Parathyroid adenoma (tissue), 2 donors: Measurements from ENCODE around the gene EEF1AKMT4.
A peak's percentile ranks its signal among the peaks of the same experiment; 100 is the strongest.

Experiments
- H2AFZ ChIP-seq: fragments of 300-600 bp; sonication (generic); one replicate; pipeline ENCODE4 v1.7.0; 2017; ENCODE audit warnings: antibody characterized with exemption, mild to moderate bottlenecking
- H3K27ac ChIP-seq: fragments of 300-600 bp; sonication (generic); one replicate; pipeline ENCODE4 v1.7.0; 2017
- H3K27me3 ChIP-seq: fragments of 300-600 bp; sonication (generic); one replicate; pipeline ENCODE4 v1.7.0; 2017; ENCODE audit warnings: low read length; ENCODE audit not compliant: control insufficient read depth, insufficient read depth
- H3K36me3 ChIP-seq: fragments of 300-600 bp; sonication (generic); one replicate; pipeline ENCODE4 v1.7.0; 2017; ENCODE audit warnings: low read length; ENCODE audit not compliant: control insufficient read depth, insufficient read depth
- H3K4me1 ChIP-seq: fragments of 300-600 bp; sonication (generic); one replicate; pipeline ENCODE4 v1.7.0; 2017; ENCODE audit warnings: control low read depth
- H3K4me2 ChIP-seq: fragments of 300-600 bp; sonication (generic); one replicate; pipeline ENCODE4 v1.7.0; 2017; ENCODE audit warnings: low read length
- H3K4me3 ChIP-seq: fragments of 300-600 bp; sonication (generic); one replicate; pipeline ENCODE4 v1.7.0; 2017; ENCODE audit warnings: low read depth, low read length
- H3K79me2 ChIP-seq: fragments of 300-600 bp; sonication (generic); one replicate; pipeline ENCODE4 v1.7.0; 2017; ENCODE audit warnings: control low read depth
- H3K9ac ChIP-seq: fragments of 300-600 bp; sonication (generic); one replicate; pipeline ENCODE4 v1.7.0; 2017; ENCODE audit warnings: mild to moderate bottlenecking
- H3K9me3 ChIP-seq: fragments of 300-600 bp; sonication (generic); one replicate; pipeline ENCODE4 v1.7.0; 2017; ENCODE audit warnings: low read length; ENCODE audit not compliant: control insufficient read depth
- TF ChIP-seq, protein P1 (sequence below): fragments of 300-600 bp; sonication (generic); IDR thresholded peaks from one replicate; pipeline ENCODE4 v1.7.0; 2017; ENCODE audit warnings: antibody characterized with exemption, mild to moderate bottlenecking
- donor health status: primary hyperparathyroidism.

EEF1AKMT4 gene

GRCh38 chr3:184227481-184227935 is 22.0 kb upstream of the EEF1AKMT4 start:
- H2AFZ ChIP-seq = no peak overlapping the region
- TF ChIP-seq, protein P1, sequence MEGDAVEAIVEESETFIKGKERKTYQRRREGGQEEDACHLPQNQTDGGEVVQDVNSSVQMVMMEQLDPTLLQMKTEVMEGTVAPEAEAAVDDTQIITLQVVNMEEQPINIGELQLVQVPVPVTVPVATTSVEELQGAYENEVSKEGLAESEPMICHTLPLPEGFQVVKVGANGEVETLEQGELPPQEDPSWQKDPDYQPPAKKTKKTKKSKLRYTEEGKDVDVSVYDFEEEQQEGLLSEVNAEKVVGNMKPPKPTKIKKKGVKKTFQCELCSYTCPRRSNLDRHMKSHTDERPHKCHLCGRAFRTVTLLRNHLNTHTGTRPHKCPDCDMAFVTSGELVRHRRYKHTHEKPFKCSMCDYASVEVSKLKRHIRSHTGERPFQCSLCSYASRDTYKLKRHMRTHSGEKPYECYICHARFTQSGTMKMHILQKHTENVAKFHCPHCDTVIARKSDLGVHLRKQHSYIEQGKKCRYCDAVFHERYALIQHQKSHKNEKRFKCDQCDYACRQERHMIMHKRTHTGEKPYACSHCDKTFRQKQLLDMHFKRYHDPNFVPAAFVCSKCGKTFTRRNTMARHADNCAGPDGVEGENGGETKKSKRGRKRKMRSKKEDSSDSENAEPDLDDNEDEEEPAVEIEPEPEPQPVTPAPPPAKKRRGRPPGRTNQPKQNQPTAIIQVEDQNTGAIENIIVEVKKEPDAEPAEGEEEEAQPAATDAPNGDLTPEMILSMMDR = peak; percentile 84
- no peaks in the 10 kb centered on the region for H3K36me3 ChIP-seq
- no peaks in the 10 kb centered on the region for H3K4me1 ChIP-seq
- no peak overlapping the region for H3K4me2 ChIP-seq
- H3K27me3 ChIP-seq = no peaks in the 10 kb centered on the region
- H3K4me3 ChIP-seq = no peak overlapping the region
- no peak overlapping the region for H3K9ac ChIP-seq
- H3K9me3 ChIP-seq = no peaks in the 10 kb centered on the region
- no peak overlapping the region for H3K27ac ChIP-seq
- no peaks in the 10 kb centered on the region for H3K79me2 ChIP-seq

- H3K36me3 ChIP-seq = no peaks in the 10 kb centered on the region
- no peak overlapping the region for H3K4me2 ChIP-seq
- TF ChIP-seq, protein P1 = no peak
- no peaks in the 10 kb centered on the region for H3K4me1 ChIP-seq
- no peak overlapping the region for H3K27ac ChIP-seq
- no peaks in the 10 kb centered on the region for H3K79me2 ChIP-seq
- H3K9ac ChIP-seq = no peak overlapping the region
- no peak overlapping the region for H2AFZ ChIP-seq
- no peak overlapping the region for H3K4me3 ChIP-seq
- no peaks in the 10 kb centered on the region for H3K9me3 ChIP-seq
- no peaks in the 10 kb centered on the region for H3K27me3 ChIP-seq
These were observed 20.9 kb upstream of the EEF1AKMT4 start for GRCh38 chr3:184228376-184229137.

DNA sequence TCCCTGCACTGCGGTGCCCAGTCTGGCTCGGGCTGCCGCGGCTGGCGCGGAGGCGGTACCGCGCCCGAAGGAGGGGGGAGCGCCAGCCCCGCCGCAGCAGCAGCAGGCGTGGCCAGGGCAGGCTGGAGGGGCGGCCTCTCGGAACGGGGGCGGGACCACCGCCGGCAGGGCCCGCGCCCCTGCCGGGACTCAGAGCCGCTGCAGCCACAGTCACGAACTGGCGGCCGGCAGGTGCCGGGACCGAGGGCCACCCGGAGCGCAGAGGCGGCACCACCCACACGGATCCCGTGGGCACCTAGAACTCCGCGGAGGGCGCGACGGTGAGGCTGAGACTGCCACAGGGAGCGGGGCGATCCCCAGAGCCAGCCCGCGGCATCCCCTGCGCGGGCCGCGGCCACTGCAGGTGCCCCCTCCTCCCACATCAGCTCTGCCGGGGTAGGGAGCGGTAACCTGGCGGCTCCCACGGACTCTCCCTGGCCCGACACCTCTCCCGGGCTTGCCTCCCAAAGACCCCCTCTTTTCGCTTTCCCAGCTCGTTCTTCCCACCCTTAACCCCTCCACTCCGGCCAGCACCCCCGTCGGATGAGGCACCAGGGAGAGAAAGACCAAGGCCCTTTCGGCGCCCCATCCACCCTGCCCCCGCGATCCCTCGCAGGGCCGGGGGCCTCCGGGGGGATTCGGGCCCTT is 19.9 kb upstream of the EEF1AKMT4 start, which contains the start of gene VWA5B2:
Gene VWA5B2, plus strand, starts transcription at position 192 of the 687 bp plus-strand sequence. CDS start 944 bp downstream, outside the sequence.
- Histone ChIP-seq H3K4me3 (peak within 1 kb of the TSS; percentile 63), H3K79me2 (no peaks in the 10 kb centered on the region), H3K36me3 (no peaks in the 10 kb centered on the region), H3K9ac (no peak within 1 kb of the TSS), H3K27me3 (no peaks in the 10 kb centered on the region), H3K9me3 (no peaks in the 10 kb centered on the region), H3K27ac (peak within 1 kb of the TSS; percentile 6), H3K4me2 (peak within 1 kb of the TSS; percentile 83), H3K4me1 (peaks cover 5% of the 10 kb centered on the region), H2AFZ (peak within 1 kb of the TSS; percentile 75)
- TF ChIP-seq, protein P1 = peak; percentile 45

GRCh38 chr3:184230081-184230602 is 19.3 kb upstream of the EEF1AKMT4 start:
- H3K9ac ChIP-seq = no peak overlapping the region
- TF ChIP-seq, protein P1 = no peak
- H3K36me3 ChIP-seq = no peaks in the 10 kb centered on the region
- peak overlapping the region; percentile 75 for H2AFZ ChIP-seq
- H3K27ac ChIP-seq = no peak overlapping the region
- H3K9me3 ChIP-seq = no peaks in the 10 kb centered on the region
- no peaks in the 10 kb centered on the region for H3K27me3 ChIP-seq
- H3K79me2 ChIP-seq = no peaks in the 10 kb centered on the region
- H3K4me1 ChIP-seq = peaks cover 7% of the 10 kb centered on the region
- peak overlapping the region; percentile 83 for H3K4me2 ChIP-seq
- H3K4me3 ChIP-seq = peak overlapping the region; percentile 63
